Esophagus muscularis mucosa (tissue), 4 donors: ENCODE results near the gene RNF222.

Experiments
- EP300 ChIP-seq: sonication (generic); formaldehyde crosslinking; IDR thresholded peaks from one replicate; pipeline ENCODE4 v1.6.1; 2017; ENCODE audit warnings: antibody characterized with exemption
- POLR2A ChIP-seq: fragments of 450-650 bp; IDR thresholded peaks from one replicate; pipeline ENCODE4 v1.6.1; 2017; ENCODE audit warnings: antibody characterized with exemption, moderate library complexity, mild to moderate bottlenecking, low read depth
- POLR2AphosphoS5 ChIP-seq, 2 donors: sonication (generic); formaldehyde crosslinking; IDR thresholded peaks; one replicate each; pipeline ENCODE4 v1.6.1; 2017; ENCODE audit warnings: antibody characterized with exemption in 2 of 2
- TF ChIP-seq, protein P1 (sequence below), 3 experiments: fragments of 200-600 bp in 2 of 3; fragments of 450-650 bp in 1 of 3; sonication (generic) in 2 of 3; IDR thresholded peaks; one replicate each; pipeline ENCODE4 v1.5.1; 2017 to 2019; ENCODE audit warnings: antibody characterized with exemption in 3 of 3, mild to moderate bottlenecking in 2 of 3, moderate library complexity in 1 of 3

- TF ChIP-seq, protein P1, sequence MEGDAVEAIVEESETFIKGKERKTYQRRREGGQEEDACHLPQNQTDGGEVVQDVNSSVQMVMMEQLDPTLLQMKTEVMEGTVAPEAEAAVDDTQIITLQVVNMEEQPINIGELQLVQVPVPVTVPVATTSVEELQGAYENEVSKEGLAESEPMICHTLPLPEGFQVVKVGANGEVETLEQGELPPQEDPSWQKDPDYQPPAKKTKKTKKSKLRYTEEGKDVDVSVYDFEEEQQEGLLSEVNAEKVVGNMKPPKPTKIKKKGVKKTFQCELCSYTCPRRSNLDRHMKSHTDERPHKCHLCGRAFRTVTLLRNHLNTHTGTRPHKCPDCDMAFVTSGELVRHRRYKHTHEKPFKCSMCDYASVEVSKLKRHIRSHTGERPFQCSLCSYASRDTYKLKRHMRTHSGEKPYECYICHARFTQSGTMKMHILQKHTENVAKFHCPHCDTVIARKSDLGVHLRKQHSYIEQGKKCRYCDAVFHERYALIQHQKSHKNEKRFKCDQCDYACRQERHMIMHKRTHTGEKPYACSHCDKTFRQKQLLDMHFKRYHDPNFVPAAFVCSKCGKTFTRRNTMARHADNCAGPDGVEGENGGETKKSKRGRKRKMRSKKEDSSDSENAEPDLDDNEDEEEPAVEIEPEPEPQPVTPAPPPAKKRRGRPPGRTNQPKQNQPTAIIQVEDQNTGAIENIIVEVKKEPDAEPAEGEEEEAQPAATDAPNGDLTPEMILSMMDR (IDR thresholded peaks at IDR 0.05): no peak
- TF ChIP-seq POLR2AphosphoS5 (IDR thresholded peaks at IDR 0.05) (peak; percentile 20 to 24), POLR2A (no peak), EP300 (no peak)
Measured at GRCh38 chr17:8420041-8420934, 22.7 kb upstream of the RNF222 start.
